HepG2 (cell line): Measurements from ENCODE around the gene RFTN1. TPM values are rescaled to one million over a fixed set of nuclear protein-coding genes. Genes with fewer than 3 reads are reported as not detected.

Experiments used
- ATAC-seq: fragments of 200-7000 bp; cut with Tn5 transposase; 3 replicates; pipeline ENCODE4 v1.9.1; 2020; ENCODE audit warnings: mild to moderate bottlenecking, moderate library complexity
- BruUV-seq: library from RNA; stranded (reverse); fragments of 400-500 nt; replicated peaks from 2 replicates; lab custom pipeline; 2021; lab: Mats Ljungman, UMichigan
- CTCF ChIA-PET: fragments of 300-600 bp; formaldehyde crosslinking; extraction: SDS; loops from one replicate; lab custom pipeline; 2021; ENCODE audit warnings: low total read pairs, inconsistent platforms, low intra/inter-chr PET ratio; lab: Yijun Ruan, JAX
- POLR2A ChIA-PET: fragments of 350-600 bp; sonication (Branson Sonifier 250); formaldehyde crosslinking; loops from one replicate; lab custom pipeline; 2020; ENCODE audit warnings: antibody characterized with exemption, inconsistent platforms; lab: Yijun Ruan, JAX
- DNase-seq: peaks from one replicate; pipeline ENCODE4 v3.0.0-alpha.2; 2015; ENCODE audit warnings: low spot score
- FAIRE-seq: peaks from 3 replicates; lab custom pipeline; 2011; peaks lifted over from hg19 to GRCh38; lab: Jason Lieb, UNC
- H2AFZ ChIP-seq: one replicate; pipeline ENCODE4 v1.6.1; 2011; ENCODE audit warnings: low read length, inconsistent platforms
- H3K27ac ChIP-seq: fragments of 300-600 bp; 3 replicates; pipeline ENCODE4 v1.8.0; 2011; ENCODE audit warnings: mixed run types, mild to moderate bottlenecking, mixed read lengths, low read length, inconsistent platforms; ENCODE audit not compliant: insufficient read depth; ENCODE audit errors: extremely low read length
- H3K27me3 ChIP-seq, 2 experiments: fragments of 200-600 bp in 1 of 2; 2 replicates in 1 of 2; 3 replicates in 1 of 2; pipeline versions ENCODE4 v1.6.0 to v1.8.0; 2011; ENCODE audit warnings: low read length in 2 of 2, mild to moderate bottlenecking in 2 of 2, moderate library complexity in 2 of 2, inconsistent platforms in 1 of 2; ENCODE audit not compliant: insufficient read depth in 2 of 2, control insufficient read depth in 1 of 2
- H3K36me3 ChIP-seq, 2 experiments: fragments of 200-600 bp in 1 of 2; replicated peaks in 1 of 2; 2 replicates in 1 of 2; 3 replicates in 1 of 2; pipeline versions ENCODE4 v1.5.1 to v1.8.0; 2011; ENCODE audit warnings: low read length in 2 of 2, inconsistent platforms in 1 of 2; ENCODE audit not compliant: insufficient read depth in 2 of 2, control insufficient read depth in 1 of 2
- H3K4me1 ChIP-seq: 2 replicates; pipeline ENCODE4 v1.5.1; 2012; ENCODE audit warnings: low read length, inconsistent platforms; ENCODE audit not compliant: insufficient read depth
- H3K4me2 ChIP-seq: 2 replicates; pipeline ENCODE4 v1.6.0; 2011; ENCODE audit warnings: low read depth, low read length, inconsistent platforms
- H3K4me3 ChIP-seq, 3 experiments: fragments of 200-600 bp in 1 of 3; sonication (generic), shearing (Covaris generic) in 1 of 3; replicated peaks in 1 of 3; 2 replicates each; pipeline ENCODE4 v1.5.1; 2011 to 2016; ENCODE audit warnings: low read length in 3 of 3, inconsistent platforms in 2 of 3, low read depth in 2 of 3, mild to moderate bottlenecking in 2 of 3, control low read depth in 1 of 3, mixed read lengths in 1 of 3; ENCODE audit not compliant: insufficient read depth in 1 of 3
- H3K79me2 ChIP-seq: one replicate; pipeline ENCODE4 v1.6.1; 2011; ENCODE audit warnings: low read length, inconsistent platforms; ENCODE audit not compliant: insufficient read depth
- H3K9ac ChIP-seq: 2 replicates; pipeline ENCODE4 v1.6.0; 2011; ENCODE audit warnings: mild to moderate bottlenecking, low read depth, low read length, inconsistent platforms; ENCODE audit not compliant: insufficient read depth
- H3K9me3 ChIP-seq: 2 replicates; pipeline ENCODE4 v1.5.1; 2012; ENCODE audit warnings: mild to moderate bottlenecking, low read length
- H4K20me1 ChIP-seq: 2 replicates; pipeline ENCODE4 v1.6.0; 2011; ENCODE audit warnings: inconsistent platforms, mild to moderate bottlenecking, low read length, moderate library complexity; ENCODE audit not compliant: insufficient read depth
- ELF1 ChIP-seq: sonication (generic); formaldehyde crosslinking; IDR thresholded peaks from 2 replicates; pipeline ENCODE4 v1.4.0; 2020; ENCODE audit warnings: missing genetic modification reagents
- WGBS: methylation state at CpG from one replicate; pipeline ENCODE4 v1.1.6; 2017; ENCODE audit warnings: low lambda C conversion rate; 5-methylcytosine and 5-hydroxymethylcytosine counted together
- in situ Hi-C: cut with HindIII; loops from 2 replicates; pipeline ENCODE4 v1.10.0; 2017; ENCODE audit warnings: low pct_unique_long_range_greater_than_20kb; ENCODE audit not compliant: extremely low pct_ligation_motif_present
- intact Hi-C: fragments of 100-400 bp; cut with micrococcal nuclease; formaldehyde crosslinking; loops from one replicate; pipeline ENCODE4 v1.10.0; 2022; ENCODE audit not compliant: unreplicated experiment
- polyA plus RNA-seq, 8 experiments: library from polyadenylated mRNA; depleted of rRNA in 3 of 8; stranded (reverse) in 7 of 8; unstranded in 1 of 8; fragments of >200 nt; fragmentation: Illumina TruSeq in 4 of 8; extraction: Trizol in 4 of 8; gene quantifications; 2 replicates each; pipeline versions ENCODE4 v1.2.1 to v1.2.3, GENCODE V29; 2011 to 2016; ENCODE audit warnings: low read depth in 4 of 8, missing spikeins in 1 of 8, mixed read lengths in 1 of 8; ENCODE audit not compliant: insufficient read depth in 1 of 8
- total RNA-seq, 5 experiments: library from RNA; depleted of rRNA; stranded (reverse); fragments of >200 nt; fragmentation: Illumina TruSeq; extraction: Trizol; gene quantifications; 2 replicates each; pipeline ENCODE4 v1.2.3, GENCODE V29; 2016; ENCODE audit warnings: low read depth in 1 of 5
- TF ChIP-seq, protein P1 (sequence below): sonication (generic); formaldehyde crosslinking; IDR thresholded peaks from 2 replicates; pipeline ENCODE4 v1.4.0; 2020; ENCODE audit warnings: mild to moderate bottlenecking, missing genetic modification reagents, borderline replicate concordance
- TF ChIP-seq, protein P2 (sequence below): sonication (generic); formaldehyde crosslinking; conservative IDR thresholded peaks from 2 replicates; pipeline ENCODE4 v1.4.0; 2020; ENCODE audit warnings: missing genetic modification reagents

Gene RFTN1
- total and polyA plus RNA-seq, 2 of the 13 experiments (the other 11 are each of a cell fraction or from before 2014, with no cell fraction given) = not detected

DNA sequence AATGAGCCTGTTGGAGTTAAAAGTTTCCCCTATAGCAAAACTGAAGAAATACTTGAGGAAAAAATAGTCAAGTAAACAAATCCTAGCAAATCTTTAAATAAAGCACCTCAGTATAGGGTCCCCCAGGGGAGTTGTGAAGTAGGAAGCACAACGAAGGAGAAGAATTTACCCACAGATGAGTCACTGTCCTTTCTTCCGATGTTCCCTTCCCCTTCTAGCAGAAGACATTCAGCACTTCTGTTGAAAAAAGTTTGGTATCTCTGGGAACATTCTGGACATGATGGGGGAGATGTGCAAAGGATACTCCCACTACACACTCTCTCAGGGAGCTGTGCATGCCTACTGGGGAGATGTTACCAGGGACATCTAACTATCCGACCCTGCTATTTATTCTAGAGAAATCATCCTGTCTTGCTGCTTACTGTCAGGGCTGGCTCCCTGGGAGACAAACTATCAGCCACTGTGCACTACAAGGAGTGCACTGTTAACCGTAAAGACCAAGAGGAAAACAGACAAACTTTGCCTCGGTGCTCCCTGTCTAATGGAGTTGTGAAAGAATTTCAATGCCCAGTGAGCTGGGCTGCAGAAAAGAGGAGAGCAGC is 93.8 kb downstream of the RFTN1 start:
- 13% methylated on average over 4 of the region's 5 CpGs for WGBS
- in situ Hi-C loops = no loop called here
- Histone ChIP-seq H3K4me2 (no peak overlapping the region), H4K20me1 (no peaks in the 10 kb centered on the region), H3K36me3 (no peaks in the 10 kb centered on the region), H3K4me1 (no peaks in the 10 kb centered on the region), H2AFZ (no peak overlapping the region), H3K27me3 (peaks cover 0 to 10% of the 10 kb centered on the region in 2 experiments; a peak in 3 of 5 replicates), H3K9me3 (no peaks in the 10 kb centered on the region), H3K4me3 (no peak overlapping the region), H3K79me2 (no peaks in the 10 kb centered on the region), H3K27ac (no peak overlapping the region), H3K9ac (no peak overlapping the region)
- CTCF ChIA-PET = no interaction called here
- FAIRE-seq = no peak
- POLR2A ChIA-PET = no interaction called here
- TF ChIP-seq, protein P1, sequence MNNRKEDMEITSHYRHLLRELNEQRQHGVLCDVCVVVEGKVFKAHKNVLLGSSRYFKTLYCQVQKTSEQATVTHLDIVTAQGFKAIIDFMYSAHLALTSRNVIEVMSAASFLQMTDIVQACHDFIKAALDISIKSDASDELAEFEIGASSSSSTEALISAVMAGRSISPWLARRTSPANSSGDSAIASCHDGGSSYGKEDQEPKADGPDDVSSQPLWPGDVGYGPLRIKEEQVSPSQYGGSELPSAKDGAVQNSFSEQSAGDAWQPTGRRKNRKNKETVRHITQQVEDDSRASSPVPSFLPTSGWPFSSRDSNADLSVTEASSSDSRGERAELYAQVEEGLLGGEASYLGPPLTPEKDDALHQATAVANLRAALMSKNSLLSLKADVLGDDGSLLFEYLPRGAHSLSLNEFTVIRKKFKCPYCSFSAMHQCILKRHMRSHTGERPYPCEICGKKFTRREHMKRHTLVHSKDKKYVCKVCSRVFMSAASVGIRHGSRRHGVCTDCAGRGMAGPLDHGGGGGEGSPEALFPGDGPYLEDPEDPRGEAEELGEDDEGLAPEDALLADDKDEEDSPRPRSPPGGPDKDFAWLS (CRISPR knock-in tag) = no peak
- TF ChIP-seq, protein P2, sequence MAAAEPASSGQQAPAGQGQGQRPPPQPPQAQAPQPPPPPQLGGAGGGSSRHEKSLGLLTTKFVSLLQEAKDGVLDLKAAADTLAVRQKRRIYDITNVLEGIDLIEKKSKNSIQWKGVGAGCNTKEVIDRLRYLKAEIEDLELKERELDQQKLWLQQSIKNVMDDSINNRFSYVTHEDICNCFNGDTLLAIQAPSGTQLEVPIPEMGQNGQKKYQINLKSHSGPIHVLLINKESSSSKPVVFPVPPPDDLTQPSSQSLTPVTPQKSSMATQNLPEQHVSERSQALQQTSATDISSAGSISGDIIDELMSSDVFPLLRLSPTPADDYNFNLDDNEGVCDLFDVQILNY (CRISPR knock-in tag) = no peak
- no peak for TF ChIP-seq ELF1 (CRISPR knock-in tag)
- DNase-seq = no peak
- intact Hi-C loops = no loop called here
- BruUV-seq = no TSS peak
- ATAC-seq = no peak
